Upper lobe of right lung (tissue), 1 donor: Measurements from ENCODE around the gene KLK8. TPM values are rescaled to one million over a fixed set of nuclear protein-coding genes. Genes with fewer than 3 reads are reported as not detected.

Experiments used
- ATAC-seq: fragments of 200-7000 bp; cut with Tn5 transposase; one replicate; pipeline ENCODE4 v1.9.1; 2020; ENCODE audit warnings: mild to moderate bottlenecking, moderate library complexity
- DNase-seq: peaks from one replicate; pipeline ENCODE4 v3.0.0-alpha.2; 2020
- H3K27ac ChIP-seq: fragments of 200-600 bp; one replicate; pipeline ENCODE4 v1.8.0; 2022
- H3K27me3 ChIP-seq: fragments of 200-600 bp; one replicate; pipeline ENCODE4 v1.8.0; 2022; ENCODE audit warnings: mild to moderate bottlenecking
- H3K36me3 ChIP-seq: fragments of 200-600 bp; one replicate; pipeline ENCODE4 v1.8.0; 2022
- H3K4me1 ChIP-seq: fragments of 200-600 bp; one replicate; pipeline ENCODE4 v1.8.0; 2022
- H3K4me3 ChIP-seq: fragments of 200-600 bp; one replicate; pipeline ENCODE4 v1.8.0; 2022; ENCODE audit warnings: mild to moderate bottlenecking
- H3K9me3 ChIP-seq: fragments of 200-600 bp; one replicate; pipeline ENCODE4 v1.8.0; 2022
- CTCF ChIP-seq: fragments of 200-600 bp; IDR thresholded peaks from one replicate; pipeline ENCODE4 v1.8.0; 2022; ENCODE audit warnings: antibody characterized with exemption
- intact Hi-C: fragments of 100-400 bp; cut with DNase I; formaldehyde crosslinking; loops from one replicate; pipeline ENCODE4 v1.11.0; 2022
- total RNA-seq: library from RNA; stranded (reverse); fragmentation: NEBNext Ultra II Directional; extraction: Animal tissue kit (Norgen Biotek cat#: 25700); gene quantifications from one replicate; pipeline ENCODE4 v1.2.1, GENCODE V29; 2021
- donor health status: DM: no; HTN: yes; CAD: no; lungs with severe emphysema.

KLK8 gene
- total RNA-seq, 1 donor from 2014 or later: not detected

DNA sequence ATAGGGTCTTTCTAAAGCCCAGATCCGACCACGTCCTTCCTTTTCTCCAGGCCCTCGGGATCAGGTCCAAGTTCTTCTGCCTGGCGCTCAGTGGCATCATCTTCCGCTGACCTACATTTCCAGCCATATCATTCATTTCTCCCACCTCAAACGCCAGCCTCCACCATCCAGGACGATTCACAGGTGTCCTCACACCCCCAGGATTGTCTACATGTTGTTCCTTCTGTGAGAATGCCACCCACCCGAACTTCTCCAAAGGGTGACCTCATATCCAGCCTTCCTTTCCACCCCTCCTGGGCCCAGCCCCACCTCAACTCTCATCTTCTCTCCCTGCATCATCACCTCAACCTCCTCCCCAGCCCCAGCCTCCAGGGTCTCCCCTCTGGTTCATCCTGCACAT lies 43.8 kb downstream of the KLK8 start:
- ATAC-seq (no peak), DNase-seq (no peak)
- Histone ChIP-seq H3K27me3 (no peaks in the 10 kb centered on the region), H3K9me3 (no peaks in the 10 kb centered on the region), H3K27ac (no peak overlapping the region), H3K36me3 (no peaks in the 10 kb centered on the region), H3K4me1 (no peaks in the 10 kb centered on the region), H3K4me3 (no peak overlapping the region)
- TF ChIP-seq CTCF: no peak
- intact Hi-C loops: no loop called here

DNA sequence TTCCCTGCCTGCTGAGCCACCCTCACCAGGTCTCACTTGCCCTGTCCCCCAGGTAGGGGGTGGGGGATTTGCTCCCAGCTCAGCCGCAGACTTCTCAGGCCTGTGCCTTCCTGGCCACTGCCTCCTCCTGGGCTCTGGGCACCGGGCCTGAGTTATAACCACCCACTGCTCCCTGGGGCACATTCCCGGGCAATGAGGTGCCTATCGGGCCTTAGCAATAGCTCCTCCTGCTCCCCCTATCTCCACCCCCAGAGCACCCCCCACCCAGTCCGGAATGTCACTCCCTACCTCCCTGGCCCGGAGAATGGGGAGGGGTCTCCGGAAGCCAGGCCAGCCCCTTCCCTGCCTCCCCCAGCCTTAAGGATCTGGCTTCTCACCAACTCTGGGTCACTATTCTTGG lies 48.5 kb downstream of the KLK8 start, which contains the start of gene KLK5:
TSS of gene KLK5 (minus strand) at position 129 of the 400 bp plus-strand sequence. CDS start 381 bp downstream, outside the sequence.
- DNase-seq: no peak
- Histone ChIP-seq H3K9me3 (no peaks in the 10 kb centered on the region), H3K4me3 (no peak within 1 kb of the TSS), H3K36me3 (no peaks in the 10 kb centered on the region), H3K27me3 (peaks cover 6% of the 10 kb centered on the region), H3K27ac (no peak within 1 kb of the TSS), H3K4me1 (no peaks in the 10 kb centered on the region)
- ATAC-seq: no peak
- intact Hi-C loops: no loop called here
- no peak for TF ChIP-seq CTCF

- no peak overlapping the region for H3K4me3 ChIP-seq
- H3K4me1 ChIP-seq: no peaks in the 10 kb centered on the region
- no peaks in the 10 kb centered on the region for H3K9me3 ChIP-seq
- ATAC-seq (no peak), DNase-seq (no peak)
- peaks cover 6% of the 10 kb centered on the region for H3K27me3 ChIP-seq
- TF ChIP-seq CTCF: no peak
- no peak overlapping the region for H3K27ac ChIP-seq
- intact Hi-C loops: no loop called here
- no peaks in the 10 kb centered on the region for H3K36me3 ChIP-seq
Observed at GRCh38 chr19:50949861-50950260, 51.5 kb downstream of the KLK8 start.

DNA sequence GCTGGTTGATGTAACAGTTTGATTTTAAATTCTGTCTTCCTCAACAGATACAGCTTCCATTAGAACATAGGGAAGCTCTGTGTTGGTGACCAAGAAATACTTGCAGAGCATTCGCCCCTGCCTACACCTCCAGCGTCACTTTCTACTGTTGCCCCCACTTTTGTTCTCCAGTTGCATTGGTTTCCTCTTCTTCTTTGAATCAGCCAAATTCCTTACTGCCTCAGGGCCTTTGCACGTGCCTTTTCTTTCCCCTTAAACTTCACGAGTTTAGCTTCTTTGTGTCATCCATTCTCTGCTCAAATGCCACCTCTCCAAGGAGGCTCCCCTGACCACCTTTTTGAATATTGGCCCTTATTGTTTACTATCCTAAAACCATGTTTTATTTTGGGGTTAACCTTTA lies 54.3 kb downstream of the KLK8 start:
- no peak for TF ChIP-seq CTCF
- H3K4me1 ChIP-seq: no peaks in the 10 kb centered on the region
- no peaks in the 10 kb centered on the region for H3K36me3 ChIP-seq

More for the DNA sequence above, 54.3 kb downstream of the KLK8 start:
- intact Hi-C loops: no loop called here
- Histone ChIP-seq H3K4me3 (no peak overlapping the region), H3K27ac (no peak overlapping the region), H3K9me3 (no peaks in the 10 kb centered on the region), H3K27me3 (peaks cover 6% of the 10 kb centered on the region)
- no peak for DNase-seq
- no peak for ATAC-seq

Other genes starting within 250 kb of the KLK8 start
- not detected for gene GPR32, start 231.1 kb downstream of the KLK8 start, total RNA-seq
- not detected for gene ACP4, start 211.2 kb downstream of the KLK8 start, total RNA-seq
- gene KLK1, start 177.8 kb downstream of the KLK8 start, total RNA-seq: 1.7 TPM
- gene KLK15, start 168.0 kb downstream of the KLK8 start, total RNA-seq: not detected
- gene KLK3, start 146.7 kb downstream of the KLK8 start, total RNA-seq: not detected
- gene KLK2, start 128.2 kb downstream of the KLK8 start, total RNA-seq: not detected
- gene KLK4, start 90.2 kb downstream of the KLK8 start, total RNA-seq: not detected
- gene KLK5, start 48.6 kb downstream of the KLK8 start, total RNA-seq: not detected
- gene KLK6, start 32.0 kb downstream of the KLK8 start, total RNA-seq: not detected
- gene KLK7, start 17.7 kb downstream of the KLK8 start, total RNA-seq: 0.41 TPM
- 4.7 TPM for gene KLK10, start 18.1 kb upstream of the KLK8 start, total RNA-seq
- 10.8 TPM for gene KLK11, start 25.0 kb upstream of the KLK8 start, total RNA-seq
- gene KLK12, start 33.4 kb upstream of the KLK8 start, total RNA-seq: not detected
- not detected for gene KLK13, start 63.5 kb upstream of the KLK8 start, total RNA-seq
- not detected for gene KLK14, start 81.3 kb upstream of the KLK8 start, total RNA-seq
- gene CTU1, start 106.8 kb upstream of the KLK8 start, total RNA-seq: 8.5 TPM
- gene SIGLEC9, start 123.3 kb upstream of the KLK8 start, total RNA-seq: 14.5 TPM
- 11.0 TPM for gene SIGLEC7, start 140.7 kb upstream of the KLK8 start, total RNA-seq
- gene CD33, start 223.5 kb upstream of the KLK8 start, total RNA-seq: 20.7 TPM
- gene SIGLECL1, start 249.5 kb upstream of the KLK8 start, total RNA-seq: not detected